PFSK-1 (cell line): ENCODE results near the gene ZNF154.

ENCODE experiments used
- POLR2AphosphoS5 ChIP-seq: IDR thresholded peaks from 2 replicates; pipeline ENCODE4 v1.6.1; 2012; ENCODE audit warnings: low read depth, mild to moderate bottlenecking, control low read depth, low read length, moderate library complexity
- TAF1 ChIP-seq: IDR thresholded peaks from 2 replicates; pipeline ENCODE4 v1.6.1; 2012; ENCODE audit warnings: low read length, control low read depth, borderline replicate concordance; ENCODE audit not compliant: insufficient read depth
- TF ChIP-seq, protein P1 (sequence below), 2 experiments: IDR thresholded peaks; 2 replicates each; pipeline versions ENCODE4 v1.6.1 to v1.8.0; 2011 to 2012; ENCODE audit warnings: low read depth in 2 of 2, low read length in 2 of 2, control low read depth in 1 of 2, inconsistent platforms in 1 of 2, mild to moderate bottlenecking in 1 of 2, moderate library complexity in 1 of 2; ENCODE audit not compliant: insufficient read depth in 1 of 2

GRCh38 chr19:57668635-57669034, 40.4 kb downstream of the ZNF154 start, which contains the start of gene ZSCAN4:
- TF ChIP-seq, protein P1, sequence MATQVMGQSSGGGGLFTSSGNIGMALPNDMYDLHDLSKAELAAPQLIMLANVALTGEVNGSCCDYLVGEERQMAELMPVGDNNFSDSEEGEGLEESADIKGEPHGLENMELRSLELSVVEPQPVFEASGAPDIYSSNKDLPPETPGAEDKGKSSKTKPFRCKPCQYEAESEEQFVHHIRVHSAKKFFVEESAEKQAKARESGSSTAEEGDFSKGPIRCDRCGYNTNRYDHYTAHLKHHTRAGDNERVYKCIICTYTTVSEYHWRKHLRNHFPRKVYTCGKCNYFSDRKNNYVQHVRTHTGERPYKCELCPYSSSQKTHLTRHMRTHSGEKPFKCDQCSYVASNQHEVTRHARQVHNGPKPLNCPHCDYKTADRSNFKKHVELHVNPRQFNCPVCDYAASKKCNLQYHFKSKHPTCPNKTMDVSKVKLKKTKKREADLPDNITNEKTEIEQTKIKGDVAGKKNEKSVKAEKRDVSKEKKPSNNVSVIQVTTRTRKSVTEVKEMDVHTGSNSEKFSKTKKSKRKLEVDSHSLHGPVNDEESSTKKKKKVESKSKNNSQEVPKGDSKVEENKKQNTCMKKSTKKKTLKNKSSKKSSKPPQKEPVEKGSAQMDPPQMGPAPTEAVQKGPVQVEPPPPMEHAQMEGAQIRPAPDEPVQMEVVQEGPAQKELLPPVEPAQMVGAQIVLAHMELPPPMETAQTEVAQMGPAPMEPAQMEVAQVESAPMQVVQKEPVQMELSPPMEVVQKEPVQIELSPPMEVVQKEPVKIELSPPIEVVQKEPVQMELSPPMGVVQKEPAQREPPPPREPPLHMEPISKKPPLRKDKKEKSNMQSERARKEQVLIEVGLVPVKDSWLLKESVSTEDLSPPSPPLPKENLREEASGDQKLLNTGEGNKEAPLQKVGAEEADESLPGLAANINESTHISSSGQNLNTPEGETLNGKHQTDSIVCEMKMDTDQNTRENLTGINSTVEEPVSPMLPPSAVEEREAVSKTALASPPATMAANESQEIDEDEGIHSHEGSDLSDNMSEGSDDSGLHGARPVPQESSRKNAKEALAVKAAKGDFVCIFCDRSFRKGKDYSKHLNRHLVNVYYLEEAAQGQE (IDR thresholded peaks at IDR 0.05; ENCODE audit: insufficient read depth in 1 of 2, low read depth in 2 of 2, low read length in 2 of 2), result no peak
- TF ChIP-seq POLR2AphosphoS5 (no peak), TAF1 (no peak)
